HL-60/S4 treated with phorbol 12-myristate 13-acetate at 8.2 ng/mL for 4 days and 3 days (cell line): ENCODE results near the gene JAM2.
"Not testable (repeated sequence)": the region's sequence is repeated elsewhere in the genome, so short reads cannot be mapped to it uniquely, and the experiment has no call there.

Experiments
- in situ Hi-C: fragments of 300-500 bp; cut with MboI; formaldehyde crosslinking; loops from 2 replicates; pipeline ENCODE4 v1.15.0; 2022; ENCODE audit warnings: low sequenced_read_pairs

JAM2 gene

DNA sequence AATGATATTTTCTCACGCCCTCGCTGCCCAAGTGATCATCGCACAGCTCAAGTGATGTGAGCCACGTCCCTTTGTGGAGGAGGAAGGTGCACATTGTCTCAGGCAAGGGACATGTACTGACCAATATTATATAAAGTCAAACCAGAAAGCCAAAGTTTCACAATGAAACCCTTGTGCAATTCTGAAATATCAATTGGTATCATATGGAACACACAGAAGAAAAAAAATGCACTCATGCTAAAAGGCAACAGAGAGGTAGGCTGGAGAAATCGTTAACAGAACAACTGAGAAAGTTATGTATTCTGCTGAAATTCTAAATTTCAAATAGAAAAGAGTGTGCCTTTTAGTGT, 1.9 kb downstream of the JAM2 start:
- in situ Hi-C loops: no loop called here

DNA sequence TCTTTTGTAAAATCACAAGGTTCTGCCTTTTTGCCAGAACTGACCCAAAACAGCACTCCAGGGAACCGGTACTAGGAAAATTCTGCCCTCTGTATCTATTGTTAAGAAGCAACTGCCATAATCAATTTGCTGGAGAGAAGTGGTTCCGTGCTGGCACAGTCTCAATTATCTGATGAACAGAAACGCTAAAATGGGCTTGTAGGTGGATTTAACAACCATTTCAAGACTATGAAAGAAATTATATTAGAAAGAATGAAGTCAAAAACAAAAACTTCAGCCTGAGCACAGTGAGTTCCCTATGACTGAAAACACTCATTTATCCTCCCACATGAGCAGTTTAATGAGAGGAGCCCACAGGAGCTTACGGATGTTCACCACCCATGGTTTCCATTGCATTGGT, 4.4 kb downstream of the JAM2 start:
- in situ Hi-C loops: no loop called here

DNA sequence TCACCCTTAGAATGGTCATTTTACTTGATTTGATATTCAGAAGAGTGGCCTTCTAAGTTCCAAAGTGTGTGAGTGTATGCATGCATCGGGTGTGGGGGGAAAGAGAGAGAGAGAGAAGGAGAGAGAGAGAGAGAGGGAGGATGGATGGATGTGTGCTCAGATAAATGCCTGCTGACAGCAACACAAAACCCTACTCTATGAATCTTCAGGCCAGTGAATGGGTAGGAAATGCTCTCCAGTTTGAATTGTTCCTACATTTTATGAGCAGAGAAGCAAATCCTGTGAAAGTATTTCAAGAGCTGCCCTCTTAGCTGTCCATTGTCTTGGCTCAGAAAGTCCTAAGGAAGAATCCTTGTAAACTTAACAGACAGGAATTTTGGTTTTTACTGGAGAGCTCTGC, 7.4 kb downstream of the JAM2 start:
- in situ Hi-C loops: no loop called here

DNA sequence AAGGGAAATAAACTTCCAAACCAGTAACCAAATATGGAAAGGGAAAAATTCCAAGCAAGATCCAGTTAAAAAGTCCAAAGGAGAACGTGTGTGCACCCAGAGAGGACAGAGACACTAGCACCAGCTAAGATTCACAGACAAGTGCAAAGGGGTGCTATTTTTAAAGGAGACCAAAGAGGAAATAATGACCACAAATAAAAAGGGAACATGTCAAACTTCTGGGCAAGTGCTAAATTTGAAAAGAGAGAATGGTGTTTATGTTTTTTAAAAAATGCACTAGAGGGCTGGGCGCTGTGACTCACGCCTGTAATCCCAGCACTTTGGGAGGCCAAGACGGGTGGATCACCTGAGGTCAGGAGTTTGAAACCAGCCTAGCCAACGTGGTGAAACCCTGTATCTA, 8.6 kb downstream of the JAM2 start:
- in situ Hi-C loops: no loop called here

DNA sequence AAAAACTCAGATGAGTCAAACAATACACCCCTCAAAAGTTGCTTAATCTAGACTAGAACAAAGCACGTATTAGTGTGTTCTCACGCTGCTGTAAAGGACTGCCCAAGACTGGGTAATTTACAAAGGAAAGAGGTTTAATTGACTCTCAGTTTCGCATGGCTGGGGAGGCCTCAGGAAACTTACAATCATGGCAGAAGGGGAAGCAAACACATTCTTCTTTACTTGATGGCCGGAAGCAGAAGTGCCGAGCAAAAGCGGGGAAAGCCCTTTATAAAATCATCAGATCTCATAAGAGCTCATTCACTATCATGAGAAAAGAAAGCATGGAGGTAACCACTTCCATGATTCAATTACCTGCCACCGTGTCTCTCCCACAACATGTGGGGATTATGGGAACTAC, 10.1 kb downstream of the JAM2 start:
- in situ Hi-C loops: no loop called here

DNA sequence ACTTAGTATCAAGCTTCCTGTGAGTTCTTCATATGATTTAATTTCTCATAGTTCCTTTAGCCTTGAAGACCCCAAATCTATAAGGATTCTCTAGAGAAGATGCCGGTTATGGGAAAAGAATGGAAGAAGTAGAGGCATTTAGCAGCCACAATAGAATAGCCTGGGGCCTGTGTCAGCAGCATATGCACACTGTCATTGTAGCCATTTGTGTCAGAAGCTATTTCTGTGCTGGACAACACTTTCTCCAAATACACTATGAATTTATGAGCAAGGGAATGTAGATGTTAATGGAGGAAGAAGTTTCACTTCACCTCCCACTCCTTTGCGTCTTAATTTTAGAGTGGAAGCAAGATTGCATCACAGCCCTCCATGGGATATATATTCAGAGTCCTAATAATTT, 17.4 kb downstream of the JAM2 start:
- in situ Hi-C loops: no loop called here

DNA sequence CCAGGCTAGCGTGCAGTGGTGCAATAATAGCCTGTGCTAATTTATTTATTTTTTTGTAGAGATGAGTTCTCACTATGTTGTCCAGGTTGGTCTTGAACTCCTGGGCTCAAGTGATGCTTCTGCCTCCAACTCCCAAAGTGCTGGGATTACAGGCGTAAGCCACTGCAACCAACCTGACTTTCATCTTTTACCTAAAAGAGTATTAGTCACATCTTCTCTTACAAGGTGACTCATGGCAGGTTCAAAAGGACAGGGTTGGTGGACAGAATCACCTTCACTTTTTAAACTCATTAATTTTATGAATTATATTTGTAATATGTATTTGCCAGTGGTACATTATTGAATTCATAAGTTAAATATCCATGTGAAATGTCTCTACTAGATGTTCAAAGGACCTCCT, 18.1 kb downstream of the JAM2 start:
- in situ Hi-C loops: no loop called here

DNA sequence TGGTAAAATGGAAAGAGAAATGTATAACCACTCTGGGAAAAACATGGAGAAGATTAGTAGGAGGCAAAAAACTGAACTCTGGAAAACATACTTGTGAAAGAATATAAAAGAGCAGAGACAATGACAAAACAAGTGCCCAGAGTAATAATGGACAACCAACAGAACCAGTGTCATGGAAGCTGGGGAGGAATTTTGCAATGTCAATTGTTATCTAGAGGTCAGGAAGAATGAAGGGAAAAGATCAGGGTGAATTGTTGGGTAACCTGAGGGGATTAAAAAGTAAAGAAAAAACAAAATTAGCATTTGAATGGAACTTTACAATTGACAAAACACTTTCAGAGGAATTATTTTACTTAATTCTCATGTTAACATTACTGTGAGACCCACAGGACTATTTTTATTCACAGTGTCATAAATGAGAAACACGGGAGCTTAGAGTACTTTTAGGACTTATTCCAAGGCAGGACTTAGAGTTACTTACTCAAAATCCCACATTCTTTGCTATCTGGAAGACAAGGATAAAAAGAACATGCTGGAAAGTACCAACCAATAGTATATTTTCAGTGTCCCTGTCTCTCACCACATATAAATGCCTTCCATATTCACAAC, 19.5 kb downstream of the JAM2 start:
- in situ Hi-C loops: no loop called here

DNA sequence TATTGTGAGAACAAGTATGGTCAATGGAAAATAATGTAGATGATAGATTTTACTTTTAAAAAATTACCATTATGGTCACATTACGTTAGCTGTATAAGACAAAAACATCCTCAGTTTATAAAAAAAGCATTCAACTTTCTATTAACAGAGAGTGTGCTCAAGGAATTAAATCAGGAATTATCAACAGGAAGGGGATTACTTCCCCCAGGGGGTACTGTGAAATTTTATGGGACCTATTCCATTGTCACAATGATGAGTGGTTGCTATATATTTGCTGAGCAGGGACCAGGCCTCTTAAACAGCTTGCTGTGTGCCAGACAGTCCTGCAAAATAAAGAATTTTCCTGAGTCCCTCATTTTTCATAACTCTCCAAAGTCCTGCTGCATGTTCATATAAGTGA, 21.2 kb downstream of the JAM2 start:
- in situ Hi-C loops: no loop called here

DNA sequence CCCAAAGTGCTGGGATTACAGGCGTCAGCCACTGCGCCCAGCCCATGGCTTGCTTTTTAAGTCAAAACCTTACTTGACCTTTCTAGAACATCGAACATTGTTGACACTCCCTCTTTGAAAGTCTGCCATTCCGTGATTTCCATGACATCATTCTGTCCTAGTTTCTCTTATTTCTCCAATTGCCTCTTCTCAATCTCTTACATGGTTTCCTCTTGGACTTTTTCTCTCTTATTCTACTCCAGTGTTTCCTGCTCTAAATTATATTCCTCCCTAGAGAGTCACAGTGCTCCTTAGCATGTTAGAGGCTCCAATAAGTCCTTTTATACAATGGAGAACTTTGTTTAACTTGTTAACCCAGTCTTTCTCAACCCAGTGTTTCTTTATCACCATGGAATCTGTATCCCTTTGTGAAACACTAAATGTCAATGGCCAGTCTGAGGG, 25.5 kb downstream of the JAM2 start:
- in situ Hi-C loops: no loop called here

DNA sequence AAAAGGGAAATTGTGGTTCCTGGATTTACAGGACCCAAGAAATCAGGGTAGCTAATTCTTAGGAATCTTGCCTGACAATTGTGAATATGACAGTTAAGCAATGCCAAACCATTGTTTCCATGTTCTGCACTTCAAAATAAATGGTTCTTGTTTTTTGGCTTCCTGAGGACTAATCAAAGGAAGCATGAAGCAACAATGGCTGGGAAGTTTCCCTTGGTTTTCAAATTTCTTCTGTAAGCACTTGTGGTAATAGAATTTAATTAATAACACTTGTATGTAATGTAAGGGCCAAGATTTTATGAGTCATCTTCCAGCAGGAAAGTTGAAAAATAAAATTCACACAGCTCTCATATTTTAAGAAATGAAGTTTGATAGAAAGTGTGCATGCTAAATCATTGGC, 31.7 kb downstream of the JAM2 start:
- in situ Hi-C loops: no loop called here

DNA sequence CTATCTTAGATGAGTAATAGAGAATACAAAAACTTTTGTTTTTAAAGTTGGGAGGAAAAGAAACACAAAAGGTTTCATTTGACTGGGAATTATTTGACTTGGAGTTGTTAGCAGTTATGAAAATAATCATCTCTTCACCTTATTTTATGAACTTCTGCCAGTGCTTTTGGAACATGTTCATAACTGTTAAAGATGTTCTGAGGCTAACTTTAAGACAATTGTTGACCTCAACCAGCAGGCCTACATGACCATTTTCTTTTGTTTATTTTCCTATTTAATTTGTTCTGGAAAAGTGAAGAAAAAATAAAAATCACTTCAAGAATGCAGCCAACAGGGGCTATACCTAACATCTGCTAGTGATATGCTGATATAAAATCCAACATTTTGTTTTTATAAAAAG, 37.4 kb downstream of the JAM2 start:
- in situ Hi-C loops: no loop called here

DNA sequence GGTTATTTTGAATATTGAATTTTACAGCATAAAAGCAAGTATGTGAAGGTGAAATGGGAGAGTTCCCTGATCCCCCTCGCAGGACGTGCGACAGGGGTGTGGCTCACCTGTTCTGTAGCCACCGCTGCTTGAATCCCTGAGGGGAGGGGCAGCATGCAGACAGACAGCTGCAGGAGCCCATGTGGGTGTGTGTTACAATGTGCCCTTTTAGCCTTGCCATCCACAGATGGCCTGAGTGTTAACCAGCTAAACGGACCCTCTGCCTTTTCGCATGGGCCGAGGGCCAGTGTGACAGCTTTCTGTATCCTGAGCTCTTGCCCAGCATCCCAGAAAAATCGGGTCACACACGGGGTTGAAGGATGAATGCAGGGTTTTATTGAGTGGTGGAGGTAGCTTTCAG, 43.3 kb downstream of the JAM2 start:
- in situ Hi-C loops: no loop called here

DNA sequence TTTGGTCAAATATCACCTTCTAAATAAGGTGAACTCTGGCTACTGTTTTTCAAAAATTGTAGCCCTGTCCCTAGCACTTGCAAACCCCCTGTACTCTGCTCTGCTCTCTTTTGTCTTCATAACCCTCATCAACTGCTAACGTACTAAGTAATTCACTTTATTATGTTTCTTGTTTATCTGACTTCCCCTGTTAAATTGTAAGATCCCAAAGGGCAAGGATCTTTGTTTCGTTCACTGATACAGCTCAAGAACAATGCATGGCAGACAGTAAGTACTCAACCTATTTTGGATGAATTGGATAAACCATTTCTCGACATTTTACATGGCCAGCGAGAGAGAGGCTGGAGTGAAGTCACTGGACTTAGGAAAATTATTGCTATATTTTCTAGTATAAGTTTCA, 48.7 kb downstream of the JAM2 start:
- in situ Hi-C loops: no loop called here

DNA sequence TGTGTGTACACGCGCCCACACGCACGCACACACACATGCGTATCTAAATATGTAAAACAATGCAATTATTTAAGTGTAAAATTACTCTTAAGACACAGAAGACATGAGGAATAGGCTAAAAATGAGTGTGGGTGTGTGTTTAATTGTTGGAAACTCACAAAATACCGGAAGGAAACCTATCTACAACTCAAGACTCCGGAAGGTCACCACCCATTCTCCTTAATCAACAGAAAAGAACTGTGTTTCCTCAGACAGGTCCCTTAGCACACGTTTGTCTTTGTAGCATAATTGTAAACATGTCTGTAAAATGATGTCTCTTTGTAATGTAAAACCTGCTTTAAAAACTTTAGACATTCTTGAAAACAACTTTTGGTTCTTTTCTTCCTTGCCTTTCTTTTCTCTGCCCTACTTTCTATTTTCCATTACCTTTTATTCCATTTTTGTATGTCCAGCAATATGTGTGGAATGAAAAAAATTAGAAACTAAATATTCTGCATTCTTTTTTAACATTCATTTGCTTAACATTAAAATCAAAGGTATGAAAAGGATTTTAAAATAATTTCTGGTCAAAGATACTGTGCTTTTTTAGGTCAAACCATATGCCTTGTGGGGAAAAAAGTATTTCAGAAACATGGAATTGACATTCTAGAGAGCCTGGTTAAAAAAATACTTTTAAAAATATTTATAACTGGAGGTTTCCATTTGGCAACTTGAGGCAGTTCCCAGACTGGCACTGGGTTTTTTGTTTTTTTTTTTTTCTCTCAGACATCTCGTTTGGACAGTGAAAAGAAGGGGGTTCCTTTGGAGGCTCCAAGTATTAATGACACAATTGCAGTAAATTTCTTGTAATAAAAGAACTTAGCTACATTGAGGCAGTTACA, 49.5 kb downstream of the JAM2 start:
- in situ Hi-C loops: no loop called here

DNA sequence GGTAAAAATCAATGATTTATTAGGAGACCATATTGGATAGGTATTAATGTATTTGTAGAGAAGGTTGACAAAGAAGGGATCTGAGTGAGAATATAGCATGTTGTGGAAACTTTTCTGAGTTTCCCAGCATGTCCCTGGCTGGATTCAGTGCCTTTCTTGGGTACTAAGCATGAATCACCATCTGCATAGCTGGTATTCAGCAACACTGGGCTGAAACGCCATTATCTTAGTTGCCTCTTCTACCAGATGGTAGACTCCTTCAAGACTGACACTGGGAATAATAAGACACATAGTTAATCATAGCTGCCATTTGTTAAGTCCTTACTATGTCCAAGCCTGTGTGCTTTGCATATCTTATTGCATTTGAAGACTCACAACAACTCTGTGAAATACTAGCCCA, 50.2 kb downstream of the JAM2 start:
- in situ Hi-C loops: no loop called here

DNA sequence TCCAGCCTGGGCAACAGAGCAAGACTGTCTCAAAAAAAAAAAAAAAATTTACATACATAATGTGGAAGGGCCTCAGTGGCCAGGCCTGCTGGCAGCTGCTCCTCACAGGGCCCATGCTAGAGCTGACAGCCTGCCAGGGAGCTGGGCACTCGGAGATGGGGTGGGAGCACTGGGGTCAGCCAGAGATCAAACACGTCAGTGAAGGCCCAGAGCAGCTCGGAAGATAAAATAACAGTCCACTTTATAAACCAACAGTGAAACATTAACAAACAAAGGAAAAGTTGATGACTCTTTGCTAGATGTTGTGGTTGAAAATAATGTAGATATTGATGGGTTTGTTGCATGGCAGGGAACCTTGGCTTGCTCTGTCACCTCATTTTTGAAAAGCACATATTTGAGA, 52.9 kb downstream of the JAM2 start:
- in situ Hi-C loops: no loop called here

DNA sequence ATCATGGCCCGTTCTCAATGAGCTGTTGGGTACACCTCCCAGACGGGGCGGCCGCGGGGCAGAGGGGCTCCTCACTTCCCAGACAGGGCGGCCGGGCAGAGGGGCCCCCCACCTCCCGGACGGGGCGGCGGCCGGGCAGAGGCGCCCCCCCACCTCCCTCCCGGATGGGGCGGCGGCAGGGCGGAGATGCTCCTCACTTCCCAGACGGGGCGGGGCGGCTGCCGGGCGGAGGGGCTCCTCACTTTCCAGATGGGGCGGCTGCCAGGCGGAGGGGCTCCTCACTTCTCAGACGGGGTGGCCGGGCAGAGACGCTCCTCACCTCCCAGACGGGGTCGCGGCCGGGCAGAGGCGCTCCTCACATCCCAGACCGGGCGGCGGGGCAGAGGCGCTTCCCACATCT, 56.4 kb downstream of the JAM2 start:
- in situ Hi-C loops: not testable (repeated sequence)

DNA sequence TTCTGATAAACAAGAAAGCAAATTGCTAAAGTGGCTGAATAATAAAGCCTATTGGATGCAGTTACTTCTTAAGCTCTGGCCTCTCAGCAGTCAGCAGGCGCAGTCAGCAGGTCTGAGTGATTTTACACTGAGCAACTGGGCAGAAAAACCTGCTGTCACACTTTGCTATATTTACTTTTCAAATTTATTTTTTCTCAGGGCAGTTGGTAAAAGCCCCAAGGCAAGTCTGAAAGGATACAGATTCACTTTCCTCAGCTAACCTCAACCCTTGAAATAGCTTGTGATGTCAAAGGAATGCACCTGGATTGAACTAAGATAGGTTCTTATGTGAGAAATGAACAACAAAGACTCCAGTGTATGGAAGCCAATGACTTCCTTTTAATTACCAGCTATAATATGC, 61.7 kb downstream of the JAM2 start:
- in situ Hi-C loops: loop anchor here (25.0 kb wide), 1 partner anchor 88 kb away; the partner anchor contains the start of gene MRPL39

DNA sequence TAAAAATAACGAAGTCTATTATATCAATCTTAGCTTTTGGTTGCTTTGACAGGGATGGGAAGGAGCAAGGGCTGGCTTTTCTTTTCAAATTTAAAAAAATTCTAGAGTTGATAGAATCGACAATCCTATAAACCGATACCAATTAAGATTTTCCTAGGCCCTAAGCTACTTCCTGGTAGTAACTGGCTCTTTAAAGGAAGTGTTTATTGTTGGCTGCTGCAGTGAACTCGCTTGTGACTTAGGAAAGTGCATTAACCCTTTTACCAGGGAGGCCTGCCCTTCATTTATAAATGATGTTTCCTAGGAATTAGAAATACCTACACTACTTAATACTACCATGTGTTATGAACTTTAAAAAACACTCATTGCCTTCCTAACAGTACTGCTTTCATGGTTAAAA, 62.5 kb downstream of the JAM2 start:
- in situ Hi-C loops: loop anchor here (25.0 kb wide), 1 partner anchor 89 kb away; the partner anchor contains the start of gene MRPL39

DNA sequence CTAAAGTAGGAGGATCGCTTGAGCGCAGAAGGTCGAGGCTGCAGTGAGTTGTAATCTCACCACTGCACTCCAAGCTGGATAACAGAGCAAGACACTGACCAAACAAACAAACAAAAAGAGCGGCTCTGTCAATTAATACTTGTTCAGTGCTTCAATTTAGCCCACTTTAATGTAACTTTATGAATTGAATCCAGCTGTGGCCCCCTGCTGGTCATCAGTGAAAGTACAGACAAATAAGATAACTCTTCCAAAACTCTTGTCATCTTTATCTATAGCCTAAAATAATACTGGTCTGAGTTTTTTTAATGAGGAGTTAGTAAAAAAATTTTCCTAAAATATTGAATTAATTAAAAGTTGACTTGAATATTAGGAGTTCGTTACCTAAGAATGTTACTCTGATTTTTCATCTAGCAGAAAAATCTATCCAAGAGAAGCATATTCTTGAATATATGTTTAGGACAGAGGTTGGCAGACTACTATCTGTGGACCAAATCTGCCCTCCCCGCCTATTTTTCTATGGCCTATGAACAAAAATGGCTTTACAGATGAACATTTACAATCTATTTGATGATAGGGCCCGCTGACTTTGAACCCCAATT, 69.5 kb downstream of the JAM2 start:
- in situ Hi-C loops: loop anchor here (25.0 kb wide), 1 partner anchor 96 kb away; the partner anchor contains the start of gene MRPL39

DNA sequence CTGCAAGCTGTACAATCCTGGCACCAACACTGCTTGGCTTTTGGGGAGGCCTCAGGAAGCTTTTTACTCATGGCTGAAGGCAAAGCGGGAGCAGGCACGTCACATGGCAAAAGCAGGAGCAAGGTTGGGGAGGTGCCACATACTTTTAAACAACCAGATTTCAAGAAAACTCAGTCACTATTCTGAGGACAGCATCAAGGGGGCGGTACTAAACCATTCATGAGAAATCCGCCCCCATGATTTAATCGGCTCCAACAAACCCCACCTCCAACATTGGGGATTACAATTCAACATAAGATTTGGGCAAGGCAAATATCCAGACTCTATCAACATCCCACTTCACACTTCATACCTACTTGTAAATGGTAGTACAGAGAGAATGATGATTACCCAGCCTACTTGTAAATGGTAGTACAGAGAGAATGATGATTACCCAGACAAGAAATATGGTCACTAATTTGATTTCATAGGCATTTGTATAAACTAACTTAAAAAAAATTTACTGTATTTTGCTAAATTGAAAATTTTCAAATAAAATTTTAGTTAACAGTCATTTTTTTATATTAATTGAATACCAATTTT, 70.7 kb downstream of the JAM2 start:
- in situ Hi-C loops: loop anchor here (25.0 kb wide), 1 partner anchor 97 kb away; the partner anchor contains the start of gene MRPL39
